GM18505 (cell line): ENCODE measurements around the gene ADARB1.

Experiments used
- ATAC-seq: cut with Tn5 transposase; IDR thresholded peaks from one replicate; pipeline ENCODE4 v1.9.1; 2021; ENCODE audit not compliant: unreplicated experiment
- POLR2A ChIP-seq: IDR thresholded peaks from 4 replicates; pipeline ENCODE4 v1.6.1; 2011; ENCODE audit warnings: borderline replicate concordance; ENCODE audit not compliant: insufficient read depth, insufficient read length; ENCODE audit errors: extremely low read depth

ADARB1 gene

DNA sequence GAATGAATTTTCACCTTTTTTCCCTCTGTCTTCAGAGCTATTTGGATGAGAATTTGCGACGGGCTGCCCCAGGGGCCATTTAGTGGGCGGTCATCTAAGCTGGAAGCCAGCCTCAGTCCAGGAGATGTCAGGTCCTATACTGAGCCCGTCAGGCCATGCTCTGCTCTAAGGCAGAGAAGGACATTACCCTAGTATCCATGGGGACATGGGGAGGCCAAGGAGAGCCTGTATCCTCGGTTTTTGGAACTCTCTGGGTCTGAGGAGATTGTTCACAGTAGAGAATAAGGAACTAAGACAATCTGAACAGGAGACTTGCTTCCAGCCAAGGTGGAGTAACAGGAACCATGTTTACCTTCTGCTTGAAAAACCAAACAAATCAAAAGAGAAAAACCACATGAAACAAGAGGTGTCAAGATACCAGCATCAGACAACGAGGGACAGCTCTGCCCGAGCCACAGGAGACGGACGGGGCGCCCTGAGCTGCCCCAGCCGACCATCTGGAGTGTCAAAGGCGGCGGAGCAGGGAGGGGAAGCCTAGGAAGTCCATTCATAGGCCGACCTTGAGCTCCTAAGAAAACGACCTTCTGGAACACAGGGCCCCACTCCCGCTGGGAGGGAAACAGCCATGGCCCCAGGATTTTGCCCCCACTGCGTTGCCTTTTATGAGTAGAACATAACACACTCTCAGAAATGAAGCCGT, 20.0 kb upstream of the ADARB1 start:
- TF ChIP-seq POLR2A: no peak
- no peak for ATAC-seq

DNA sequence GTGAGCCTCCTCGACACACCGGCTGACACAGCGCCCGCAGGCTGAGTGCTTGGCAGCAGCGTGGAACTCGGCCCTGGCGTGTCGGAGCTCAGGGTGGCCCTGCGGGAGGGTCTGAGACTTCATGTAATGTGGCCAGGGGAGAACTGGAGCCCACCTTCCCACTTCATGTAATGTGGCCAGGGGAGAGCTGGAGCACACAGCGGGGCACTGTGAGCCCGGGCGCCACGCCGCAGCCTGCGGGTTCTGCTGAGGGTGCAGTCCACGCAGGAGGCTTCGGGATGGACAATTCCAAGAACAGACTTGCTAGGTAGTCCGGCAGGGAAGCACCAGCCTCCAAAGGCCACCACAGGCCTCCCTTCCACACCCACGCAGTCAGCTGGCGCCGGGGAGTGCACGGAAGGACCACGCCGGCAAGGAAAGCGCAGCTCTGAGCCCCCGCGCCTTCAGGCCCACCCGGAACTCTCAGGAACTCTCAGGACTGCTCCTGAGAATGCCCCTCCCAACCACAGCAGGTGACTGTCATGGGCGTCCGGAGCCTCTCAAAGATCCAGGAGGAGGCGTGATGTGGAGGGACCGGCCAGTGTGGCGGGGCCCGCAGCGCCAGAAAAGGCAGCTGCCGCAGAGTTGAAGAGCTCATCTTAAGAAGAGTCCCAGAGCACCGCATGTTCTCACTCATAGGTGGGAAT, 19.3 kb upstream of the ADARB1 start:
- no peak for TF ChIP-seq POLR2A
- ATAC-seq: no peak

- TF ChIP-seq POLR2A: no peak
- ATAC-seq: no peak
Measured at GRCh38 chr21:45055861-45056260, 18.5 kb upstream of the ADARB1 start.

DNA sequence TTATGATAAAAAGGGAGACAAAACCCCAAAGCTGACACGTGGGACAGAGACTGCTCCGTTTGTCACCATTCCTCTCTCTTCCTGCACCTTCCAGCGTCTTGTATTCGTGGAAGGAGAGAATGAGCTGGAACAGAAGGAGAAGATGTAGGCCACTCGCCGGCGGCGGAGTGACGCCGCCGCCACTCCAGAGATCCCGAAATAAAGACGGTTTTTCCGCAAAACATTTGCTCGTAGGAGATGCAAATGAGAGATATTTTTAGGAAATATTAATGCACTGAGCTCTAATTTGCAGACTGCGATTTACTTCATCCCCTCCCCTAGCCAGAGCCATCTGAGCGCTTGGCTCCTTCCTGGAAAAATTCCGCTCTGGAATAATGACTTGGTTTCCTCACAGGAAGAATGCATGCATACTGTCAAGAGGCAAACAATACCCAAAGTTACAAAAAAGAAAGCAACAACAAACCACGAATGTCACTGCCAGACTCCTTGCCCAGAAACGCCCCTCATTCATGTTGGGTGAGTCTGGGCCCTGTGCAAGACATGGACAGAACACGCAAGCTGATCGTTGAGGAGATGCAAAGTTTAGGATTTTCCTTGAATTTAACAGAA, 18.0 kb upstream of the ADARB1 start:
- no peak for TF ChIP-seq POLR2A
- no peak for ATAC-seq

- no peak for TF ChIP-seq POLR2A
- ATAC-seq: no peak
Measured at GRCh38 chr21:45056917-45057560, 17.3 kb upstream of the ADARB1 start.

DNA sequence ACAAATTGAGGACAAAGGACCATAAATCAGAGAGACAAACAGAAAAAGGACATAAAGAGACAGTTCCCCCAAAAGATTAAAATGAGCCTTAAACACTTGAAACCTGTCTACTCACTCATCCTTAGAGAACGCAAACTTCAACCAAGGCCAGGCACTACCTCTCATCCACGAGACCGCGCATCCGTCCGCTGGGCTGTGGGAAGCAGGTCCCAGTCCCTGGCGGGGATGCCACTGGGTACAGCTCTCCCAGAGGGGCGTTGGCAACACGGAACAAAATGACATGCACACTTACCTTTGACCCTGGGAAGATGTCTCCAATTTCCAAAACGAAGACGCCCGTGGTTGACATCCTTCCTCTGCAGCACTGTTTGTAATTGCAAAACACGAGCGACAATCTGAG, 16.5 kb upstream of the ADARB1 start:
- ATAC-seq: no peak
- no peak for TF ChIP-seq POLR2A

DNA sequence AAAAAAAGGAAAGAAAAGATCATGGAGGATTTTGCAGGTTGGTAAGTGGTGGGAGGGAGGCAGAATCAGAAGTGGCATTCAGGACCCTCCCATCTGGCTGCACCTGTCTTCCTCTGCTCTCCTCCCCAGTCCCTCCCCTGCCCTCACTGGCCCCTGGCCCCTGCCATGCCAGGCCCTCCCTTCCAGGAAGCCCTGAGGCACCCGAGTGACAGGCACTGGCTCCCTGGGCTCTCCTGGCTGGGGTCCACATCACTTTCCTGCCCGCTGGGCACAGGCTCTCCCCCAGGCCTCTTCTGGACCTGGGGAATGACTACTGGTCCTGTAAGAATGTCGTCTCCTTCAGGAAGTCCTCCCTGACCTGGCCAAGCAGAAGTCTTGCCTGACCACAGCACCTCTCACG, 15.3 kb upstream of the ADARB1 start:
- no peak for ATAC-seq
- no peak for TF ChIP-seq POLR2A

- no peak for TF ChIP-seq POLR2A
- no peak for ATAC-seq
Measured at GRCh38 chr21:45060089-45060488, 14.3 kb upstream of the ADARB1 start.

GRCh38 chr21:45060675-45061311, 13.6 kb upstream of the ADARB1 start:
- no peak for ATAC-seq

GRCh38 chr21:45064091-45064490, 10.3 kb upstream of the ADARB1 start:
- no peak for TF ChIP-seq POLR2A
- ATAC-seq: no peak

More at GRCh38 chr21:45060675-45061311, 13.6 kb upstream of the ADARB1 start:
- TF ChIP-seq POLR2A: no peak

DNA sequence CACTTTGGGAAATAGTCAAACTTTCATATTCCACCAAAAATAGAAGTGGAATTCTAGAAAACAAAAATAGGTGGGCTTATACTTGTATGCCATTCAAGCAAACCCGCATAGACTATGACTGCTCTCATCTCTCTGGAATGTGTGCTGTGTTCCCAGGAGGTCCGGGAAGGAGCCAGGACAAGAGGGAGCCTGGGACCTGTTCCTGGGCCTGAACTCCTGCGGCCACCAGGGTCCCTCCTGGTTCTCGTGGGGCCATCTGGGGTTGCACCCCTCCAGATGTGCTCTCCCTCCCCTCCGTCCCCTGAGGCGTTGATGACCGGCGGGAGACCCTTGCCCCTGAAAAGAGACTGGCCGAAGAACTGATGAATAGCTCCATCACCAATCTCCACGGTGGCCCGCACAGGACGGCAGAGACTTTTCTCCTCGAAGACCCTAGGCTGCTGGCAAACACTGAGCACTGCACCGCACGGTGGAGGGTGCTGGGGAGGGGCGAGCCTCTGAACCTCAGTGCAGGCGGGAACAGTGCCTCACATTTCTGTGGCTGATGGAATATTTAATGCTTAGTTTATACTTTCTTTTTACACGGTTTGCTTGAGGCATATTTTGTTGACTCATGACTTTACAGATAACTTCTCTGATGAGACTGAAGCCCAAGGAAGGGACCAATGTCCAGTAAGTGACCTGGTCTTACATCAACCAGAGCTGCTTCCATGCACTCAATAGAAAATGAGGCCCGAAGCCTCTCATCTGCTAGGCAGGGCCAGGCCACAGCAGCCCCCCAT, 9.6 kb upstream of the ADARB1 start:
- TF ChIP-seq POLR2A: no peak
- ATAC-seq: no peak

DNA sequence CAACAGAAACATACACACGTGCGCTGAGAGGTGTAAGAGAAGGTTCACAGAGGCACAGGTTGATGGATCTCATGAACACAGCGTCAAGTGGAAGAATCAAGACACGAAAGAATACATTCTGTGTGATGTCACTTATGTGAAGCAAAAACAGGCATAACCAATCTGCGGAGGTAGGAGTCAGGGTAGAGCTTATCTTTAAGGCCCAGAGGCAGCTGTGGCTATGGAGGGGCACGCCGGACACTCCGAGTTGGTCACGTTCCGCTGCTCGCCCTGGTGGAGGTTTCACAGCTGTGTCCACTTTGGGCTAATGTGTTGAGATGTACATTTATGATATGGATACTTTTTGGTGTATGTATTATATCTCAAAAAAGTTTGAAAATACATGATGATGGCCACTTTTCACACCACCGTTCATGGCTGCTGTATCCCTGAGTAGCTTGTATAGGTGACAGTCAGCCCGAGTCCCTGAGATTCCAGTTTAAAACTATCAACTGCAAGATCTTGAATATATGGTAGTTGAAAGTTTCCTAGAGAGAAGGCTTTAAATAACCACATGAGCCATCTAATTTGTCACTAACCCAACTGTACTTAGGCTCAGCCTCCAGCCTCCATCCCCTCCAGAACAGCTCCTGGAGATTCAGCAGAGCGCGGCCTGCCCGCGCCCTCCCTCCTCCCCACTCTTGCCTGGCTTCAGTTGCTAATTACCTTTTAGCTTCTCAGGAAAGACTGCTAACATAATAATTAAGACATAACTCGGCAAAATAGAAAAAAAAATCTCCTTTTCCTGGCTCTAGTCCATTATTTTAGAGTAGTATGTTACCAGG, 6.7 kb upstream of the ADARB1 start:
- TF ChIP-seq POLR2A: no peak
- no peak for ATAC-seq
